SHP77 (cell line): Measurements from ENCODE around the gene ENGASE.

ENCODE experiments used
- DNase-seq, 2 experiments: peaks; one replicate each; lab custom pipeline; 2025; lab: John Stamatoyannopoulos, UW

Gene ENGASE

DNA sequence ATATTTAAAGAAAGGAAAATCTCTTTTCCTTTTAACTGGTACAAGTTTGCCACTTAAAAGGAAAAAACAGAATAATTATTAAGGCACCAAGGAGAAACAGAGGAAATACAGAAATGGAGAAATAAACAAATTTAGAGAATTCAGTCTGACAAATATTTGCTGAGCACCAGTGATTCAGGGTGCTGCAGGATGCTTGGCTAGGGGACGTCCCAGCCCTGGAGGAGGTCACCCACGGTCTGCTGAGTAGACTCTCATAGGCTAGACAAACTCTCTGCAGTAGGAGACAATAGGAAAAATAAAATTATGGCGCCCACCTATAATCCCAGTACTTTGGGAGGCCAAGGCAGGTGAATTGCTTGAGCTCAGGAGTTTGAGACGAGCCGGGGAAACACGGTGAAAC, 34.7 kb upstream of the ENGASE start:
- no peak for DNase-seq

DNA sequence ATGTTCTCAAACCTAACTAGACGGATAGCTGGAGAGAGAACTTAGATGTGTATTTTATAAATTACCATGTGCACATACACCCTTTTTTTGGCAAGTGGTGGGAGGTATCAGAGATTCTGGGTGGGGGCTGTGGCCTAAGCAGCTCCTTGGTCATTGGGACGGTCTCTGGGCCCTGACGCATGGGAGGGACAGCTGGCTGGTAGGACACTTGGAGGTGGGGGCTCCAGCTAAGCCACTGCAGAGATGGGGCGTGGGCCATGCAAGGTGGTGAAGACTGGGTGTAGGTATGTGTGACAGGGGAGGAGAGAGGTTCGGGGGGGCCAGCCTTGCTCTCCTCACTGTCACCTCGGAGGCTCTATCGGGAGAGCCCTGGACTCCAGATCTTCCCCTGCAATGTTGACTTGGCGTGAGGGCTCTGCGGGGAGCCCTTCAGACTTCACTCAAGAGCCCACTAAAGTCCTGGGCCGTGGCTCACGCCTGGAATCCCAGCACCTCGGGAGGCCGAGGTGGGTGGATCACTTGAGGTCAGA, 33.5 kb upstream of the ENGASE start:
- no peak for DNase-seq

DNA sequence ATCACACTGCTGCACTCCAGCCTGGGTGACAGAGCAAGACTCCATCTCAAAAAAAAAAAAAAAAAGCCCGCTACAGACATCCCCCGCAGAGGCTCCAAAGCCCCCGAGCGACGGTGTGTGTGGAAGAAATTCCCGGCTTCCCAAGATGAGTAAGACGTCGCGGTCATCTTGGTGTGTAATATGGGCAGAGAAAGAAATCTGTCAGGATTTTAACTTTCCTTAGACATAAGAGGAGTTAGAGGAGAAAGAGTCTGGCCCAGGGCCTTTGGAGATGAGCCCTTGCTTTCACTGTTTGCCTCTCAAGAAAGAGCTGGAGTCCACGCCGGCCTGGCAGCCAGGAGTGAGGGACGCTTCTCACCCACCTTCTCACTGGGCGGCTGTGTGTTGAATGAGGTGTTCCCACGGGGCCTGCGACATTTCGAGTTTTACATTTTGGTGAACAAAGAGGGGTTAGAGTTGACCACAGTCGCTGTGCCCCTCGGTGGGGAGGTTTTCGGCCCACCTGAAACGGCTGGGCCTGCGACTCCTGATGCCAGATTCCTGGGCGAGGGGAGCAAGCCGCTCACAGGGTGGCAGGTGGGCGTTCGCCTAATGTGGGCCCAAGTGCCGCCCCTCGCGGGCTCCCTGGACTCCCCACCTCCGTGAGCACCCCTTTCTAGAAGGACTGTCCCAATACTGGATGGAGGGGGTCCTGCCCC, 32.8 kb upstream of the ENGASE start:
- DNase-seq, result no peak

DNA sequence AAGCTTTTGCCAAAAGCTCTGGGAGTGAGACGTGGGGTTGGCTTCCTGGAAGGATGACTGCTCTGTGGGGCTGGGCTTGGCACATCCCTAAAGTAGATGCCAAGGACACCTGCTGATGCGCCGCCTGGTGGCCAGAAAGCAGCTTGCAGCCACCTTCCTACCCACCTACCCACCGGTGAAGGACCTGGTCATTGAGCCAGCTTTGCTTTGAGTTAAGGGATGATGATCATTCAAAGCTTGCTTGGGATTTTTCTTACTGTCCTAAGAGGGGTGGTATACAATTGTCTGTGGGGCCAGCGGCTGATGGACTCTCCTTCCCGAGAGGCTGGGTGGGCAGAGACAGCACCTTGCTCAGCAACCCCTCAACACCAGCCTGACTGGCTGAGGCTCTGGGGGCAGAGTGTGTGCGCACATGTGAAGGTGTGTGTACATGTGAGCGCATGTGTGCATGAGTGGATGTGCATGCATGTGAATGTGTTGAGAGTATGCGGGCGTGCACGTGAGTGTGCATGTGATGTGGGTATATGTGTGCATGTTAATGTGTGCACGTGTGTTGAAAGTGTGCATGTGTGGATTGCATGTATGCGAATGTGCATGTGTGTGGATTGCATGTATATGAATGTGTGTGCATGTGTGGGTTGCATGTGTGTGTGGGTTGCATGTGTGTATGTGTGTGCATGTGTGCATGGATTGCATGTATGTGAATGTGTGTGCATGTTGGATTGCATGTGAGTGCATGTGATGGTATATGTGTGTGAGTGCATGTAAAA, 32.0 kb upstream of the ENGASE start:
- peak; percentile 56 to 72 for DNase-seq

DNA sequence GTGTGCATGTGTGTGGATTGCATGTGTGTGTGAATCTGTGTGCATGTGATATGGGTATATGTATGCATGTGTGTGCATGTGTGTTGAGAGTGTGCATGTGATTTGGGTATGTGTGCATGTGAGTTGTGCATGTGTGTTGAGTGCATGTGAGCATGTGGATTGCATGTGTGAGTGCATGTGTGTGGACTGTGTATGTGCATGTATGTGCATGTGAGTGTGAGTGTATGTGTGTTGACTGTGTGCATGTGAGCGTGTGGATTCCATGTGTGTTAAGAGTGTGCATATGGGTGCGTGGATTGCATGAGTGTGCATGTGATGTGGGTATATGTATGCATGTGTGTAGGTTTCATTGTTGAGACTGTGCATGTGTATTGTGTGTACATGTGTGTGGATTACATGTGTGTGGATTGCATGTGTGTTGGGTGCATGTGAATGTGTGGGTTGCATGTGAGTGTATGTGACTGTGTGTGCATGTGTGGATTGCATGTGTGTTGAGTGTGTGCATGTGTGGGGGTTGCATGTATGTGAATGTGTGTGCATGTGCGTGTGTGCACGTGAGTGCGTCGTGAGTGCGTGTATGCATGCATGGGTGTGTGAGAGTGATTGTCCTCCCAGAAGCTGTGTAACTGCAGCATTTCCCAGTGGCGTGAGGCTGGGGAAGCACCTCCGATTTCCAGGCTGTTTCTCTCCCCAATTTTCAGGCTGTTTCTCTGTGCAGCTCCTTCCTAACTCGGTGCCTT, 31.3 kb upstream of the ENGASE start:
- DNase-seq, result no peak

DNA sequence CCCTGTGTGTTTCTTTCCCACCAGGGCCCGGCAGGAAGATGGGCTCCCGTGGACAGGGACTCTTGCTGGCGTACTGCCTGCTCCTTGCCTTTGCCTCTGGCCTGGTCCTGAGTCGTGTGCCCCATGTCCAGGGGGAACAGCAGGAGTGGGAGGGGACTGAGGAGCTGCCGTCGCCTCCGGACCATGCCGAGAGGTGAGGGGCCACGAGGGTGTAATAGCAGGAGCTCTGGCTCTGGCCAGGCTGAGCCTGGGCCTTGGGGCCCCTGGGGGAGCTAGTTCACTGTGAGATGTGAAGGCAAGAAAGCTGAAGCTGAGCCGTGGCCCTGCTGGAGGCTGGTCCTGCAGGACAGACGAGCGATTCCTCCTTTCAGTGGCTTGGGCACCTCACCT, 30.7 kb upstream of the ENGASE start:
- DNase-seq, result no peak

DNA sequence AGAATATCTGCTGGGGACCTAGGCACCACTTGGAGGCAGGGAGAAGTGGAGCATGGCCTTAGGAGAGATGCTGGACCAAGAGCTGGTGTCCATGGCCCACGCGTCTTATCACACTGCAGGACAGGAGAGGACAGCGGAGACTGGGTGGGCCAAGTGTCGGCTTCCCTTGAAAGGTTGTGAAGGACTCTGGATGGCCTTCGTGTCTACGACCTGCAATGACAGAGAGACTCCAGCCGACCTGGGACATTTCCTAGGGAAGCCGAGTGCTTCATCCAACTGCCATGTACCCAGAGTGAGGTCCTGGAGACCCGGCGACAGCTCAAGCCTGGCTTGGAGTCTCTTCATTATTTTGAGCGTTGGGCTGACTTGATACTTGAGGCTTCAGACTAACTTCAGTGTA, 30.2 kb upstream of the ENGASE start:
- DNase-seq, result no peak

DNA sequence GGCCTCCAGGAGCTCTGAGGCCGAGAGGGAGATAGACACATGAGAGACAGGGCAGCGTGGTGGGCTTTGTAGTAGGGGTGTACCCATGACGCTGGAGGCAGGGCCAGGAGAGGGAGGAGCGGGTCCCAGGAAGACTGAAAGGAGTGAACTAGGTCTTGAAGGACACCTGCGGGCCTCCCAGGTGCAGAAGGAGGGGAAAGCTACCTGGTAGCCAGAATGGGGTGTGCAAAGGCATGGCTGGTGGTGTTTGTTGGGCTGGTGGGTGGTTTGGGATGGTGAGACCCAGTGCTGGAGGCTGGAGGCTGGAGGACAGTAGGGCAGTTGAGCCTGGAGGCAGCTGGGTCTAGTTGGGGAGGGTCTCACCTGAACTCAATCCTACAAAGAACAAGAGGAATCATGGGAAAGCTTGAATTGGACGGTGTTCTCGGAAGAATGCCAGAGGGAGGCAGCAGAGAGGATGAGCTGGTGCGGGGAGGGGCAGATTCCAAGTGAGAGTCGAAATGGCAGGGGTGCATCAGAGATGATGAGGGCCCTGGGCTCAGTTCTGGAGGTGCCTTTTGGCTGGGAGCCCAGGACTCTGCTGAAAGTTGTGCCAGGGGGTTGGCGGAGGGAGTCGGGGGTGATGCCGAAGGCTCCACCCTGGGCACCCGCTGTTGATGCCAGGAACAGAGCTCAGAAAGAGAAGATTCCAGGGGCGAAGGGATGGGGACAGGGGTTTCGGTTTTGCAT, 29.5 kb upstream of the ENGASE start:
- no peak for DNase-seq

DNA sequence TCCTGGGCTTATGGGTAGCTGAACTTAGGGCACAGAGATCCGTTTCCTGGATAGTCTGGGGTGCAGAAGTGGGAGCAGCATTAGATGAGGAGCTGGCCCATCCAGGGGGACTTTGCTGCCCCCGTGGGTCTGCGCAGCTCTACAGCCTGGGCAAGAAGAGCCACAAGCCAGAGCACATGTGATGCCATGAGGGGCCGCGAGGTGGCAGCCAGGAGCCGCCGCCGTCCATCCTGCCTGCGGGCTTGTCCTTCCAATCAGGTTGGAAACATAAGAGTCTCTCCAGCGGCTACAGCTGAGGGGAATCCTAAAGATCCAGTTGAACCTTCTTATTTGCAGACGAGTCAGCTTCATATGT, 28.8 kb upstream of the ENGASE start:
- DNase-seq, result peak; percentile 55 to 70

DNA sequence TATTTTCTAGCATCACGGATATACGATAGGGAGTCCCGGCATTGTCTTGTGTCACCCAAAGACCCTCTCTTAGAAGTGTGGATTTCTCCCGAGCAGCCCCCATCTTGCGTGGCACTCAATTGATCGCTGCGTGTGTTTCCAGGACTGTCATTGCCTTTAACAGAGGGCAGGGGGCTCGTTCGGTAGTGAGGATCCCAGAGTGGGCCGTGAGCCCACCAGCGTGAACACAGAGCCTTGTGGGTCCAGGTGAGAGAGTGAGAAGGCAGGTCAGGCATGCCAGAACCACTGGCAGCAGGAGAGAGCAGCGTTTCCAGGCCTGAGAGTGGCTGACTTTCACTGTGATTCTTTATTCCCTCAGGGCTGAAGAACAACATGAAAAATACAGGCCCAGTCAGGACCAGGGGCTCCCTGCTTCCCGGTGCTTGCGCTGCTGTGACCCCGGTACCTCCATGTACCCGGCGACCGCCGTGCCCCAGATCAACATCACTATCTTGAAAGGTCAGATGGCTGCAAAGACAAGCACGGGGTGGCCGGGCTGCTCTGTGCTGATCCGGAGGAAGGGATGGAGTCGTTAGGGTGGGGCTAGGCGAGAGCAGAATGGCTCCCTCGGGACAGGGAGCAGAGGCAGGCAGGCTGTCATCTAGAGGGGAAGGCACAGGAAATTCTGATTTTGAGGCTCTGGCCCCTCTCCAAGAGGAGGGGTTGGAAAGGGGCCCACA, 28.3 kb upstream of the ENGASE start:
- no peak for DNase-seq

DNA sequence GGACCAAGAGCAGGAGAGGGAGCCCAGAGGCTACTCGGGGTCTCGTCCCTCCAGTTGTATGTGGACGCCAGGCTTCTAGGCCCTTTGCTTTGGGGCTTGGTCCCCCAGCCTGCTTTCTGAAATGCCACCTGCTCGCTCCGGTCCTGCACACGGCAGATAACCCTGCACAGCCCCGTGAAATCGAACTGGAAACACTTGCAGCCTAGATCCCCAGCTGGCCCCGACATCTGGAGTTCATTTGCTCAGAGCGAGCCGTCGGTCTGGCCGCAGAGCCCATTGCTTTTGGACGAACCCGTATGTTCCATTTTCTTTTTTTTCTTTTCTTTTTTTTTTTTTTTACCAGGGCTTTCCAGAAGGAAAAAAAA, 27.7 kb upstream of the ENGASE start:
- no peak for DNase-seq

DNA sequence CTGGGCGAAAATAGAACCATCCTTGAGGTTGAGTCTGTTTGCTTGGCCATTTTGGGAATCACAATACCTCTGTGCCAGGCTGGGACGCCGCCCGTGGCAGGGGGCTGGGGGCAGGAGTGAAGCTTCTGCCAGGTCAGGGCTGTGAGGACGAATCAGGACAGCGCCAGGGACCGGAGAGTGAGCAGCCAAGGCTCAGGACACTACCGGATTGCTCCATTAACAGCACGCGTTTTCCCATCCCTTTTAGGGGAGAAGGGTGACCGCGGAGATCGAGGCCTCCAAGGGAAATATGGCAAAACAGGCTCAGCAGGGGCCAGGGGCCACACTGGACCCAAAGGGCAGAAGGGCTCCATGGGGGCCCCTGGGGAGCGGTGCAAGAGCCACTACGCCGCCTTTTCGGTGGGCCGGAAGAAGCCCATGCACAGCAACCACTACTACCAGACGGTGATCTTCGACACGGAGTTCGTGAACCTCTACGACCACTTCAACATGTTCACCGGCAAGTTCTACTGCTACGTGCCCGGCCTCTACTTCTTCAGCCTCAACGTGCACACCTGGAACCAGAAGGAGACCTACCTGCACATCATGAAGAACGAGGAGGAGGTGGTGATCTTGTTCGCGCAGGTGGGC, 27.2 kb upstream of the ENGASE start:
- no peak for DNase-seq

DNA sequence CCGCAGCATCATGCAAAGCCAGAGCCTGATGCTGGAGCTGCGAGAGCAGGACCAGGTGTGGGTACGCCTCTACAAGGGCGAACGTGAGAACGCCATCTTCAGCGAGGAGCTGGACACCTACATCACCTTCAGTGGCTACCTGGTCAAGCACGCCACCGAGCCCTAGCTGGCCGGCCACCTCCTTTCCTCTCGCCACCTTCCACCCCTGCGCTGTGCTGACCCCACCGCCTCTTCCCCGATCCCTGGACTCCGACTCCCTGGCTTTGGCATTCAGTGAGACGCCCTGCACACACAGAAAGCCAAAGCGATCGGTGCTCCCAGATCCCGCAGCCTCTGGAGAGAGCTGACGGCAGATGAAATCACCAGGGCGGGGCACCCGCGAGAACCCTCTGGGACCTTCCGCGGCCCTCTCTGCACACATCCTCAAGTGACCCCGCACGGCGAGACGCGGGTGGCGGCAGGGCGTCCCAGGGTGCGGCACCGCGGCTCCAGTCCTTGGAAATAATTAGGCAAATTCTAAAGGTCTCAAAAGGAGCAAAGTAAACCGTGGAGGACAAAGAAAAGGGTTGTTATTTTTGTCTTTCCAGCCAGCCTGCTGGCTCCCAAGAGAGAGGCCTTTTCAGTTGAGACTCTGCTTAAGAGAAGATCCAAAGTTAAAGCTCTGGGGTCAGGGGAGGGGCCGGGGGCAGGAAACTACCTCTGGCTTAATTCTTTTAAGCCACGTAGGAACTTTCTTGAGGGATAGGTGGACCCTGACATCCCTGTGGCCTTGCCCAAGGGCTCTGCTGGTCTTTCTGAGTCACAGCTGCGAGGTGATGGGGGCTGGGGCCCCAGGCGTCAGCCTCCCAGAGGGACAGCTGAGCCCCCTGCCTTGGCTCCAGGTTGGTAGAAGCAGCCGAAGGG, 26.4 kb upstream of the ENGASE start:
- DNase-seq, result no peak

DNA sequence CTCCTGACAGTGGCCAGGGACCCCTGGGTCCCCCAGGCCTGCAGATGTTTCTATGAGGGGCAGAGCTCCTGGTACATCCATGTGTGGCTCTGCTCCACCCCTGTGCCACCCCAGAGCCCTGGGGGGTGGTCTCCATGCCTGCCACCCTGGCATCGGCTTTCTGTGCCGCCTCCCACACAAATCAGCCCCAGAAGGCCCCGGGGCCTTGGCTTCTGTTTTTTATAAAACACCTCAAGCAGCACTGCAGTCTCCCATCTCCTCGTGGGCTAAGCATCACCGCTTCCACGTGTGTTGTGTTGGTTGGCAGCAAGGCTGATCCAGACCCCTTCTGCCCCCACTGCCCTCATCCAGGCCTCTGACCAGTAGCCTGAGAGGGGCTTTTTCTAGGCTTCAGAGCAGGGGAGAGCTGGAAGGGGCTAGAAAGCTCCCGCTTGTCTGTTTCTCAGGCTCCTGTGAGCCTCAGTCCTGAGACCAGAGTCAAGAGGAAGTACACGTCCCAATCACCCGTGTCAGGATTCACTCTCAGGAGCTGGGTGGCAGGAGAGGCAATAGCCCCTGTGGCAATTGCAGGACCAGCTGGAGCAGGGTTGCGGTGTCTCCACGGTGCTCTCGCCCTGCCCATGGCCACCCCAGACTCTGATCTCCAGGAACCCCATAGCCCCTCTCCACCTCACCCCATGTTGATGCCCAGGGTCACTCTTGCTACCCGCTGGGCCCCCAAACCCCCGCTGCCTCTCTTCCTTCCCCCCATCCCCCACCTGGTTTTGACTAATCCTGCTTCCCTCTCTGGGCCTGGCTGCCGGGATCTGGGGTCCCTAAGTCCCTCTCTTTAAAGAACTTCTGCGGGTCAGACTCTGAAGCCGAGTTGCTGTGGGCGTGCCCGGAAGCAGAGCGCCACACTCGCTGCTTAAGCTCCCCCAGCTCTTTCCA, 25.5 kb upstream of the ENGASE start:
- no peak for DNase-seq

DNA sequence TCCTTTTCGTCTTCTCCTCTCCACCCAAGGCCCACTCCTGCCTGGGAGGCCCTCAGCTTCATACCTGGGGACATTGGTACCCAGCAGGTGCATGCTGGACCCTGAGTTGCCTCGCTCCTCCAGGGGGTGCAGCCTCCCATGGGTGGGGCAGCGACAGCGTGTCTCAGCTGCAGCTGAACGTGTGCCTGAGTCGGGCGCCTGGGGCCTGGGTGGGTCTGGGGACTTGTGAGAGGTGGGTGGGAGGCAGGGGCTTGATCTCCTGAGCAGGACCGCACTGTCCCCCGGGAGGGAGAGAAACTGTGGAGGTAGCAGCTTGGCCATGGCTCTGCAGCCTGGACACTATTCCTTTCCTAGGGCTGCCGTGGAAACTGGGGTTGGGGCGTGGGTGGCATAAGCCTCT, 24.8 kb upstream of the ENGASE start:
- no peak for DNase-seq

DNA sequence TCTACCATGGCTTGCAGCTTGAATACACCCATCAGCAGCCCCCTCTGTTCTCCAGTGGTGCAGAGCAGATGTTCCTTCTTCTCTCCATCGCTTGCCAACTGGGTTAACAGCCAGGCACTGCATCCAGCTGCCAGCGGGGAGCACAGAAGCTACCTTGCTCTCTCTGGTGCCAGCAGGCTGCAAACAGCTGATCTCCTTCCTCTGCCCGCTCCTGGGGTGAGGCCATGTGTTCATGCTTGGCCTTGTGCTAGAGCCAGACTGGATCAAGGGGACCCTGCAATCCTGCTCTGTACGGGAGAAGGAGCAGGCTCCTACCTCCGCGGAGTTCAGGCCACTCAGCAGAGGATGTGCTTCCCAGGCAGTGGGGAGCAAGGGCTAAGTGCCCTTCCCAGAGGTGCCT, 24.1 kb upstream of the ENGASE start:
- no peak for DNase-seq

DNA sequence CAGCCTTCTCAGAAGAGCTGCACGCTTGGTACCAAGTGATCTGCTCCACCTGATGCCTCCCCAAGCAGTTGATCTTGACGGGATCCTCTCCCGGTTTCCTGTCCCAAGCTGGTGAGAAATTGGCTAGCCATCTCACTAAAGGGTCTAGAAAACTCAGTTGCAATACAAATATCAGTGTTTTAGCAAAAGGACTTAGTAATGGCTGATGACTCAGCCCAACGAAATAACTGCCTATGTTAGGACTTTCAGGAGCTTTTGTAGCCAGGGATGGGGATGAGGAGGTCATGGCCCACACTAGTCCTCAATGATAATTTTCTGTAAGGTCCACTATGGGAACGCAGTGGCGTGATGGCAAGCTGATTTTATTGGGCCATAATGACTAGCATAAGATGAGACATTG, 23.3 kb upstream of the ENGASE start:
- no peak for DNase-seq

DNA sequence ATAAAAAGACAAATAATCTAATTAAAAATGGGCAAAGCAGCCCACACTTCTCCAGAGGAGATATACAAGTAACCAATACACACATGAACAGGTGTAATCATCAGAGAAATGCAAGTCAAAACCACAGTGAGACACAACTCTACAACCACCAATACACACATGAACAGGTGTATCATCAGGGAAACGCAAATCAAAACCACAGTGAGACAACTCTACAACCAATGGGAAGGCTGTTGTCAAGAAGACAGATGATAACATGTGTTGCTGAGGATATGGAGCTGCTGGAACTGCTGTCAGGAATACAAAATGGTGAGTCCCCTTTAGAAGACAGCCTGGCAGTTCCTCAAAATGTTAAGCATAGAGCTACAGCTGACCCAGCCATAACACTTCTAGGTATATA, 22.5 kb upstream of the ENGASE start:
- DNase-seq, result no peak
